GM23338 (cell line): ENCODE results near the gene MTARC2. TPM values are rescaled to one million over a fixed set of nuclear protein-coding genes. Genes with fewer than 3 reads are reported as not detected.

Experiments
- ATAC-seq: fragments of 200-7000 bp; cut with Tn5 transposase; 3 replicates; pipeline ENCODE4 v1.9.1; 2020
- DNase-seq: peaks from one replicate; pipeline ENCODE4 v3.0.0-alpha.2; 2015; ENCODE audit warnings: low spot score
- H2AFZ ChIP-seq: fragments of 200-600 bp; sonication (generic); 2 replicates; pipeline ENCODE4 v1.8.0; 2016; ENCODE audit warnings: antibody characterized with exemption, mild to moderate bottlenecking, moderate library complexity
- H3F3A ChIP-seq: fragments of 200-600 bp; sonication (generic); replicated peaks from 2 replicates; pipeline ENCODE4 v1.8.0; 2017; ENCODE audit warnings: antibody characterized with exemption, mixed run types, low read depth
- H3K27ac ChIP-seq: fragments of 200-600 bp; sonication (generic); 2 replicates; pipeline ENCODE4 v1.6.1; 2016; ENCODE audit warnings: low read depth
- H3K27me3 ChIP-seq: fragments of 200-600 bp; sonication (generic); 2 replicates; pipeline ENCODE4 v1.8.0; 2016; ENCODE audit warnings: mild to moderate bottlenecking, mixed run types, moderate library complexity; ENCODE audit not compliant: insufficient read depth
- H3K36me3 ChIP-seq: fragments of 200-600 bp; sonication (generic); 2 replicates; pipeline ENCODE4 v1.8.0; 2016; ENCODE audit warnings: mild to moderate bottlenecking; ENCODE audit not compliant: insufficient read depth
- H3K4me1 ChIP-seq: fragments of 200-600 bp; sonication (generic); 2 replicates; pipeline ENCODE4 v1.8.0; 2016; ENCODE audit warnings: mild to moderate bottlenecking, moderate library complexity; ENCODE audit not compliant: insufficient read depth
- H3K4me2 ChIP-seq: fragments of 200-600 bp; sonication (generic); 2 replicates; pipeline ENCODE4 v1.7.1; 2017; ENCODE audit warnings: mixed run types
- H3K4me3 ChIP-seq: fragments of 200-600 bp; sonication (generic); 2 replicates; pipeline ENCODE4 v1.6.1; 2016; ENCODE audit warnings: mixed run types
- H3K79me2 ChIP-seq: fragments of 200-600 bp; sonication (generic); replicated peaks from 2 replicates; pipeline ENCODE4 v1.8.0; 2017; ENCODE audit warnings: mild to moderate bottlenecking; ENCODE audit not compliant: insufficient read depth
- H3K9me2 ChIP-seq: fragments of 200-600 bp; sonication (generic); 2 replicates; pipeline ENCODE4 v1.8.0; 2017; ENCODE audit not compliant: insufficient read depth
- H4K20me1 ChIP-seq: fragments of 200-600 bp; sonication (generic); replicated peaks from 2 replicates; pipeline ENCODE4 v1.8.0; 2017; ENCODE audit warnings: mild to moderate bottlenecking; ENCODE audit not compliant: insufficient read depth
- H3K27ac Mint-ChIP-seq: 2 replicates; pipeline ENCODE4 v1.8.0; 2020; ENCODE audit warnings: inconsistent platforms, mild to moderate bottlenecking, moderate library complexity, mixed read lengths
- H3K27me3 Mint-ChIP-seq: 3 replicates; pipeline ENCODE4 v1.8.0; 2022; ENCODE audit warnings: low read depth, mild to moderate bottlenecking, moderate library complexity, mixed read lengths, inconsistent platforms; ENCODE audit not compliant: insufficient read depth, poor library complexity
- H3K36me3 Mint-ChIP-seq: 3 replicates; pipeline ENCODE4 v1.8.0; 2021; ENCODE audit warnings: low read depth, mild to moderate bottlenecking, inconsistent platforms, moderate library complexity, mixed read lengths
- H3K4me1 Mint-ChIP-seq: 3 replicates; pipeline ENCODE4 v1.8.0; 2020; ENCODE audit warnings: mild to moderate bottlenecking, inconsistent platforms, mixed read lengths
- H3K4me3 Mint-ChIP-seq: 3 replicates; pipeline ENCODE4 v1.8.0; 2021; ENCODE audit warnings: moderate library complexity, mild to moderate bottlenecking, inconsistent platforms, mixed read lengths
- H3K9me3 Mint-ChIP-seq: 3 replicates; pipeline ENCODE4 v1.8.0; 2020; ENCODE audit warnings: moderate library complexity, mild to moderate bottlenecking, inconsistent platforms, mixed read lengths
- CTCF ChIP-seq, 2 experiments: fragments of 200-600 bp in 1 of 2; sonication (generic) in 1 of 2; conservative IDR thresholded peaks; 2 replicates each; pipeline versions ENCODE4 v1.5.1 to v1.6.1; 2016 to 2017; ENCODE audit warnings: antibody characterized with exemption in 2 of 2, low read depth in 2 of 2, mild to moderate bottlenecking in 2 of 2, moderate library complexity in 1 of 2
- ETS1 ChIP-seq: IDR thresholded peaks from 2 replicates; pipeline ENCODE4 v1.6.1; 2016; ENCODE audit warnings: antibody characterized with exemption
- EZH2 ChIP-seq: fragments of 200-600 bp; sonication (generic); IDR thresholded peaks from one replicate; pipeline ENCODE4 v1.8.0; 2017; ENCODE audit warnings: antibody characterized with exemption, mild to moderate bottlenecking, low read depth; ENCODE audit not compliant: unreplicated experiment
- EZH2phosphoT487 ChIP-seq: fragments of 200-600 bp; sonication (generic); IDR thresholded peaks from one replicate; pipeline ENCODE4 v1.8.1; 2018; ENCODE audit warnings: antibody characterized with exemption; ENCODE audit not compliant: unreplicated experiment
- JUNB ChIP-seq: IDR thresholded peaks from one replicate; pipeline ENCODE4 v1.6.1; 2016; ENCODE audit warnings: antibody characterized with exemption; ENCODE audit not compliant: unreplicated experiment
- NANOG ChIP-seq: IDR thresholded peaks from 2 replicates; pipeline ENCODE4 v1.6.1; 2016; ENCODE audit warnings: antibody characterized with exemption, borderline replicate concordance
- POLR2AphosphoS5 ChIP-seq: IDR thresholded peaks from 2 replicates; pipeline ENCODE4 v1.6.1; 2016; ENCODE audit warnings: antibody characterized with exemption, low read depth
- STAT1 ChIP-seq: IDR thresholded peaks from one replicate; pipeline ENCODE4 v1.6.1; 2016; ENCODE audit warnings: antibody characterized with exemption; ENCODE audit not compliant: unreplicated experiment
- ZNF114 ChIP-seq: fragments of 250-450 bp; sonication (Bioruptor Pico); IDR thresholded peaks from 2 replicates; pipeline ENCODE4 v1.5.0; 2020; ENCODE audit warnings: mild to moderate bottlenecking, moderate library complexity
- ZNF331 ChIP-seq: fragments of 250-450 bp; sonication (Bioruptor Pico); IDR thresholded peaks from 2 replicates; pipeline ENCODE4 v1.5.0; 2020; ENCODE audit warnings: low read depth, mild to moderate bottlenecking, moderate library complexity
- ZNF462 ChIP-seq: fragments of 250-450 bp; sonication (Bioruptor Pico); IDR thresholded peaks from 2 replicates; pipeline ENCODE4 v1.5.0; 2020; ENCODE audit warnings: mild to moderate bottlenecking, moderate library complexity
- polyA plus RNA-seq: library from polyadenylated mRNA; unstranded; fragments of >200 nt; fragmentation: Nextera tagmentation; extraction: Ambion mirVana; gene quantifications from 2 replicates; pipeline ENCODE4 v1.2.1, GENCODE V29; 2016
- total RNA-seq: library from RNA; depleted of rRNA; stranded (reverse); fragments of >200 nt; shearing (Covaris generic); gene quantifications from 2 replicates; pipeline ENCODE4 v1.2.3, GENCODE V29; 2014

The MTARC2 gene
- total and polyA plus RNA-seq, 2 experiments from 2014 or later: 4.1 to 8.0 TPM

GRCh38 chr1:220754918-220755295, 6.8 kb downstream of the MTARC2 start:
- H3K9me2 ChIP-seq: no peaks in the 10 kb centered on the region
- peaks cover 21% of the 10 kb centered on the region for H3K36me3 Mint-ChIP-seq
- ATAC-seq (no peak), DNase-seq (no peak)
- peaks cover 8% of the 10 kb centered on the region for H3K79me2 ChIP-seq
- no peak overlapping the region for H3K4me3 Mint-ChIP-seq
- H3K9me3 Mint-ChIP-seq: no peaks in the 10 kb centered on the region
- peaks cover 8% of the 10 kb centered on the region for H3K4me1 ChIP-seq
- no peak overlapping the region for H3K27ac Mint-ChIP-seq
- no peaks in the 10 kb centered on the region for H3K36me3 ChIP-seq
- no peak for TF ChIP-seq ETS1
- TF ChIP-seq EZH2: no peak
- no peak for TF ChIP-seq NANOG
- TF ChIP-seq STAT1: no peak
- no peak overlapping the region for H3K4me2 ChIP-seq
- peaks cover 17% of the 10 kb centered on the region for H3K4me1 Mint-ChIP-seq
- H3K27me3 Mint-ChIP-seq: peaks cover 2% of the 10 kb centered on the region
- H3F3A ChIP-seq: no peaks in the 10 kb centered on the region
- peaks cover 2% of the 10 kb centered on the region for H4K20me1 ChIP-seq
- peaks cover 7% of the 10 kb centered on the region for H3K27me3 ChIP-seq
- no peak overlapping the region for H3K27ac ChIP-seq
- no peak overlapping the region for H3K4me3 ChIP-seq
- no peak overlapping the region for H2AFZ ChIP-seq

GRCh38 chr1:220755309-220755708, 7.2 kb downstream of the MTARC2 start:
- H3F3A ChIP-seq: no peaks in the 10 kb centered on the region
- no peaks in the 10 kb centered on the region for H3K9me2 ChIP-seq
- no peak overlapping the region for H3K4me3 ChIP-seq
- peaks cover 3% of the 10 kb centered on the region; the same call in 1 of the 2 replicates for H3K27me3 ChIP-seq
- DNase-seq: no peak
- Mint-ChIP-seq H3K27me3 (peaks cover 2% of the 10 kb centered on the region), H3K4me3 (no peak overlapping the region), H3K9me3 (no peaks in the 10 kb centered on the region), H3K36me3 (peaks cover 21% of the 10 kb centered on the region), H3K27ac (no peak overlapping the region), H3K4me1 (peaks cover 13% of the 10 kb centered on the region; the same call in 2 of the 3 replicates)
- no peak overlapping the region for H2AFZ ChIP-seq
- no peak overlapping the region for H3K4me2 ChIP-seq
- H3K27ac ChIP-seq: no peak overlapping the region
- TF ChIP-seq STAT1 (no peak), EZH2 (no peak), ZNF462 (CRISPR knock-in tag) (no peak), ZNF331 (CRISPR knock-in tag) (no peak), ZNF114 (CRISPR knock-in tag) (no peak), POLR2AphosphoS5 (no peak), CTCF (conservative IDR thresholded peaks at IDR 0.05; ENCODE audit: low read depth in 2 of 2) (no peak), EZH2phosphoT487 (no peak), NANOG (no peak), JUNB (no peak), ETS1 (no peak)
- H3K79me2 ChIP-seq: peaks cover 8% of the 10 kb centered on the region
- H3K36me3 ChIP-seq: no peaks in the 10 kb centered on the region
- H3K4me1 ChIP-seq: peaks cover 8% of the 10 kb centered on the region
- no peak for ATAC-seq
- no peaks in the 10 kb centered on the region; the same call in none of the 2 replicates for H4K20me1 ChIP-seq
